Body of pancreas (tissue), 4 donors: Measurements from ENCODE around the gene SVIL.

Experiments used
- POLR2A ChIP-seq, 3 donors: fragments of 450-650 bp; IDR thresholded peaks; one replicate each; pipeline ENCODE4 v1.6.1; 2016; ENCODE audit warnings: antibody characterized with exemption in 3 of 3, mild to moderate bottlenecking in 2 of 3
- TF ChIP-seq, protein P1 (sequence below), 7 experiments: fragments of 450-650 bp in 4 of 7; fragments of 200-600 bp in 3 of 7; sonication (generic) in 3 of 7; IDR thresholded peaks; one replicate each; pipeline ENCODE4 v1.5.1; 2016 to 2019; ENCODE audit warnings: antibody characterized with exemption in 7 of 7

DNA sequence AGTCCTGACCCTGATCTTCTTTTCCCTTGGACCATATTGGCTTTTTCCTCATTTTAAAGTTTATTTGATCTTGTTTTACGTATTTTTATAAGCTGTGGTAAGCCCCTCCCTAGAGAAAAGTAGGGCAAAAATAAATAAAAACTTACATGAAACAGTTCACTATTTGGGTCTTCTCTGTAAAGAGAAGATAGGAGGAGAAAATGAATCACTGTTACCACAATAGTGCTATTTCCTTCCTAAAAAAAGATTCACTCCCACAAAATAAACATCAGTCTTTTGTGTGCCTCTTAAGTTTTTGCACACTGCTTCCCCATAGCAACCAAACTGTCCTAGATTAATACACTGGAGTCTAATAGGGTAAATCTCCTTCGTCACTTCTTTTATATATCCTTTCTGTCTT is 1.4 kb upstream of the SVIL start:
- TF ChIP-seq, protein P1, sequence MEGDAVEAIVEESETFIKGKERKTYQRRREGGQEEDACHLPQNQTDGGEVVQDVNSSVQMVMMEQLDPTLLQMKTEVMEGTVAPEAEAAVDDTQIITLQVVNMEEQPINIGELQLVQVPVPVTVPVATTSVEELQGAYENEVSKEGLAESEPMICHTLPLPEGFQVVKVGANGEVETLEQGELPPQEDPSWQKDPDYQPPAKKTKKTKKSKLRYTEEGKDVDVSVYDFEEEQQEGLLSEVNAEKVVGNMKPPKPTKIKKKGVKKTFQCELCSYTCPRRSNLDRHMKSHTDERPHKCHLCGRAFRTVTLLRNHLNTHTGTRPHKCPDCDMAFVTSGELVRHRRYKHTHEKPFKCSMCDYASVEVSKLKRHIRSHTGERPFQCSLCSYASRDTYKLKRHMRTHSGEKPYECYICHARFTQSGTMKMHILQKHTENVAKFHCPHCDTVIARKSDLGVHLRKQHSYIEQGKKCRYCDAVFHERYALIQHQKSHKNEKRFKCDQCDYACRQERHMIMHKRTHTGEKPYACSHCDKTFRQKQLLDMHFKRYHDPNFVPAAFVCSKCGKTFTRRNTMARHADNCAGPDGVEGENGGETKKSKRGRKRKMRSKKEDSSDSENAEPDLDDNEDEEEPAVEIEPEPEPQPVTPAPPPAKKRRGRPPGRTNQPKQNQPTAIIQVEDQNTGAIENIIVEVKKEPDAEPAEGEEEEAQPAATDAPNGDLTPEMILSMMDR (IDR thresholded peaks at IDR 0.05): no peak
- TF ChIP-seq POLR2A (IDR thresholded peaks at IDR 0.05): no peak
